ENCODE data around the gene CCT8L2.
"Not testable (repeated sequence)": the region's sequence is repeated elsewhere in the genome, so short reads cannot be mapped to it uniquely, and the experiment has no call there.

- not testable (repeated sequence) for TF ChIP-seq CEBPB (IDR thresholded peaks at IDR 0.05; ENCODE audit: low read depth, low read length); CHD1 (IDR thresholded peaks at IDR 0.05; ENCODE audit: low read depth, low read length); SMC3 (IDR thresholded peaks at IDR 0.05; ENCODE audit: low read depth, low read length); POLR2A (IDR thresholded peaks at IDR 0.05; ENCODE audit: low read depth, low read length); RCOR1 (IDR thresholded peaks at IDR 0.05; ENCODE audit: insufficient replicate concordance, low read length)
- TF ChIP-seq, protein P1, sequence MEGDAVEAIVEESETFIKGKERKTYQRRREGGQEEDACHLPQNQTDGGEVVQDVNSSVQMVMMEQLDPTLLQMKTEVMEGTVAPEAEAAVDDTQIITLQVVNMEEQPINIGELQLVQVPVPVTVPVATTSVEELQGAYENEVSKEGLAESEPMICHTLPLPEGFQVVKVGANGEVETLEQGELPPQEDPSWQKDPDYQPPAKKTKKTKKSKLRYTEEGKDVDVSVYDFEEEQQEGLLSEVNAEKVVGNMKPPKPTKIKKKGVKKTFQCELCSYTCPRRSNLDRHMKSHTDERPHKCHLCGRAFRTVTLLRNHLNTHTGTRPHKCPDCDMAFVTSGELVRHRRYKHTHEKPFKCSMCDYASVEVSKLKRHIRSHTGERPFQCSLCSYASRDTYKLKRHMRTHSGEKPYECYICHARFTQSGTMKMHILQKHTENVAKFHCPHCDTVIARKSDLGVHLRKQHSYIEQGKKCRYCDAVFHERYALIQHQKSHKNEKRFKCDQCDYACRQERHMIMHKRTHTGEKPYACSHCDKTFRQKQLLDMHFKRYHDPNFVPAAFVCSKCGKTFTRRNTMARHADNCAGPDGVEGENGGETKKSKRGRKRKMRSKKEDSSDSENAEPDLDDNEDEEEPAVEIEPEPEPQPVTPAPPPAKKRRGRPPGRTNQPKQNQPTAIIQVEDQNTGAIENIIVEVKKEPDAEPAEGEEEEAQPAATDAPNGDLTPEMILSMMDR (conservative IDR thresholded peaks at IDR 0.05; ENCODE audit: low read depth, low read length) = not testable (repeated sequence)
Measured at GRCh38 chr22:16555077-16555994, 37.3 kb downstream of the CCT8L2 start.
